Right lobe of liver (tissue), 4 donors: ENCODE measurements around the gene KIF13A.

Experiments used
- POLR2A ChIP-seq: fragments of 450-650 bp; IDR thresholded peaks from one replicate; pipeline ENCODE4 v1.6.1; 2017; ENCODE audit warnings: antibody characterized with exemption, mild to moderate bottlenecking
- TF ChIP-seq, protein P1 (sequence below), 4 donors: fragments of 200-600 bp in 3 of 4; fragments of 450-650 bp in 1 of 4; IDR thresholded peaks; one replicate each; pipeline versions ENCODE4 v1.5.1 to v1.8.0; 2016 to 2022; ENCODE audit warnings: antibody characterized with exemption in 4 of 4, mild to moderate bottlenecking in 2 of 4
- donor health status: DM: no; HTN: no; CAD: no.
- donor health status: DM: no; HTN: no; CAD: no.
- donor health status: DM: no; HTN: yes; CAD: no.

DNA sequence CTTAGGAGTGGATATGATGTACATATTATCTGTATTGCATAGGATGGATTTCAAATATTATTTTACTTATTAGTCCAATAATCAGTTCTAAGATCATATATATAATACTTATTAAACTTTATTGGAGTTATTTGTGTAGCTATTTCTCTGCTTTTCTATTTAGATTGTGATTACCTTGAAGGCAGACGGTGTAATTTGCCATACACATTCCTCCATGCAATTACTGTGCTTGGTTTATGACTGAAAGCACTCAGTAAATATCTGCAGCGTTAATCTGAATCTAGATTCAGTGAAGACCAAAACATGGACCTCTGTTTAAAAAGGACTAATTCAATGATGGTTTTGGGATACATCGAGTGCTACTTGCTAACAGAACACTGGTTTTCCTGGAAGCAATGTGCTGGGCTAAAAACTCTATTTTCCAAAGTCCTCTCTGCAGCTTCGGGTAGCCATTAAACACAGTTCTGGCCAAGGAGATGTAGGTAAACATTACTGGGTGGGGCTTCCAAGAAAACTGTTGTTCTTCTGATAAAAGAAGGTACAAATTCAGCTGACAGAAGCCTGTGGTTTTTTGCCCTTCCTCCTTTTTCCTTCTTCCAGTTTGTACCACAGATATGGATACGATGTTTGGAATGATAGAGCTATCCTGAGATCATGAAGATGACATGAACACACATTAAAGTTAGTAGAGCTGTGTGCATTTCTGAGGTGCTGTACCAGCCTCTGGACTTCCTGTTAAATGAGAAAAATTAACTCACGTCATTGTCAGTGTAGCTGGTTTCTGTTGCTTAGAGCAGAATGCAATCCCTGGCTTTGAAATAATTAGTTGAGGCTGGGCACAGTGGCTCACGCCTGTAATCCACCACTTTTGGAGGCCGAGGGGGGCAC, 144.3 kb downstream of the KIF13A start:
- TF ChIP-seq, protein P1, sequence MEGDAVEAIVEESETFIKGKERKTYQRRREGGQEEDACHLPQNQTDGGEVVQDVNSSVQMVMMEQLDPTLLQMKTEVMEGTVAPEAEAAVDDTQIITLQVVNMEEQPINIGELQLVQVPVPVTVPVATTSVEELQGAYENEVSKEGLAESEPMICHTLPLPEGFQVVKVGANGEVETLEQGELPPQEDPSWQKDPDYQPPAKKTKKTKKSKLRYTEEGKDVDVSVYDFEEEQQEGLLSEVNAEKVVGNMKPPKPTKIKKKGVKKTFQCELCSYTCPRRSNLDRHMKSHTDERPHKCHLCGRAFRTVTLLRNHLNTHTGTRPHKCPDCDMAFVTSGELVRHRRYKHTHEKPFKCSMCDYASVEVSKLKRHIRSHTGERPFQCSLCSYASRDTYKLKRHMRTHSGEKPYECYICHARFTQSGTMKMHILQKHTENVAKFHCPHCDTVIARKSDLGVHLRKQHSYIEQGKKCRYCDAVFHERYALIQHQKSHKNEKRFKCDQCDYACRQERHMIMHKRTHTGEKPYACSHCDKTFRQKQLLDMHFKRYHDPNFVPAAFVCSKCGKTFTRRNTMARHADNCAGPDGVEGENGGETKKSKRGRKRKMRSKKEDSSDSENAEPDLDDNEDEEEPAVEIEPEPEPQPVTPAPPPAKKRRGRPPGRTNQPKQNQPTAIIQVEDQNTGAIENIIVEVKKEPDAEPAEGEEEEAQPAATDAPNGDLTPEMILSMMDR (IDR thresholded peaks at IDR 0.05): no peak
- TF ChIP-seq POLR2A: no peak
